HUES6 (cell line): ENCODE data around the gene UBL4A.

Source experiments
- H3K27ac ChIP-seq: 2 replicates; pipeline ENCODE4 v1.7.0; 2013; ENCODE audit warnings: low read depth, mild to moderate bottlenecking, low read length, inconsistent platforms
- H3K27me3 ChIP-seq: 2 replicates; pipeline ENCODE4 v1.6.1; 2013; ENCODE audit warnings: low read length; ENCODE audit not compliant: control insufficient read depth, insufficient read depth
- H3K36me3 ChIP-seq: 2 replicates; pipeline ENCODE4 v1.6.1; 2013; ENCODE audit warnings: low read length; ENCODE audit not compliant: control insufficient read depth, insufficient read depth
- H3K4me1 ChIP-seq: 2 replicates; pipeline ENCODE4 v1.6.1; 2013; ENCODE audit warnings: low read length; ENCODE audit not compliant: control insufficient read depth, insufficient read depth
- H3K4me3 ChIP-seq: 2 replicates; pipeline ENCODE4 v1.5.1; 2013; ENCODE audit warnings: low read depth, low read length
- H3K9ac ChIP-seq: one replicate; pipeline ENCODE4 v1.6.1; 2013; ENCODE audit warnings: mild to moderate bottlenecking, low read length
- H3K9me3 ChIP-seq: 2 replicates; pipeline ENCODE4 v1.6.1; 2013; ENCODE audit warnings: low read depth, low read length; ENCODE audit not compliant: control insufficient read depth, insufficient read depth

UBL4A gene

GRCh38 chrX:154490021-154490413 is 3.6 kb upstream of the UBL4A start:
- H3K36me3 ChIP-seq: peaks cover 18% of the 10 kb centered on the region
- peak overlapping the region; percentile 6; the same call in 1 of the 2 replicates for H3K27ac ChIP-seq
- H3K9me3 ChIP-seq: peaks cover 19% of the 10 kb centered on the region; the same call in 1 of the 2 replicates
- H3K4me1 ChIP-seq: peaks cover 14% of the 10 kb centered on the region; the same call in 1 of the 2 replicates
- H3K9ac ChIP-seq: peak overlapping the region; percentile 69
- peak overlapping the region; percentile 73 for H3K4me3 ChIP-seq
- H3K27me3 ChIP-seq: no peaks in the 10 kb centered on the region

GRCh38 chrX:154489182-154489581 is 2.8 kb upstream of the UBL4A start:
- Histone ChIP-seq H3K4me3 (peak overlapping the region; percentile 73), H3K9ac (no peak overlapping the region)

DNA sequence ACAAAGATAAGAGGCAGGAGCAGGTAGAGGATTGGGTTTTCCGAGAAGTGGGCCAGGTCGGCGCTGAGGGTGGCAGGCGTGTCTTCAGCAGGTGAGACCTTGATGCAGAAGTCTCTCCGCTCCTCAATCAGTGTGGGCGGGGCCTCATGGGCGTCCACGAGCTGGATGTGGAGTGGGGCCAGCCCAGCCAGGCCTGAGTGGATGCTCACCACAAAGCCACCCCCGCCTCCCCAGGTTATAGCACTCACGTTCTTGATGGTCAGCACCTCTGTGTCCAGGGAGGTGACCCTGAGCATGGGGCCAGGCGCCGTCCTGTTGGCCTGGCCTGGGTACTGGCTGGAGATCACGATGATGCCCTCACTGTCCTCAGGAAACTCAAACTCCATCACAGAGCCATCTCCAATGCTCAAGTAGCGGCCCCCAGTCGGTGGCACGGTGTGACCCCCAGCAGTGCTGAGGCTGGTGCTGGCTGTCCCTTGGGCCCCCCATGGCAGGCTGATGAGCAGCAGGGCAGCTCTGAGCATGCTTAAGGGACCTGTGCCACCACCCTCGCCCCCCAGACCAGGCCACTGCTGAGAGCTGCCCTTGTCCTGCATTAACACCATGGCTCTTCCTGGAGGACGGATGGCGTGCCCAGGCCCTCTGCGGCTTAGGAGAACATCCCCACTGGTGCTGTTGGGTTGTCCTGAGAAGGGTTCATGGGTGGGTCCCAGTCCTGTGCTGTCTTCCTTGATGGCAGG is 2.1 kb upstream of the UBL4A start:
- Histone ChIP-seq H3K4me1 (peaks cover 14% of the 10 kb centered on the region; the same call in 1 of the 2 replicates), H3K27me3 (no peaks in the 10 kb centered on the region), H3K9ac (no peak overlapping the region), H3K36me3 (peaks cover 32% of the 10 kb centered on the region), H3K4me3 (no peak overlapping the region), H3K9me3 (peaks cover 19% of the 10 kb centered on the region; the same call in 1 of the 2 replicates), H3K27ac (no peak overlapping the region)

More at GRCh38 chrX:154489182-154489581, 2.8 kb upstream of the UBL4A start:
- H3K36me3 ChIP-seq: peaks cover 26% of the 10 kb centered on the region
- no peak overlapping the region for H3K27ac ChIP-seq
- H3K27me3 ChIP-seq: no peaks in the 10 kb centered on the region
- peaks cover 15% of the 10 kb centered on the region; the same call in 1 of the 2 replicates for H3K9me3 ChIP-seq
- H3K4me1 ChIP-seq: peaks cover 14% of the 10 kb centered on the region; the same call in 1 of the 2 replicates

- Histone ChIP-seq H3K27ac (no peak overlapping the region), H3K9ac (no peak overlapping the region), H3K4me3 (no peak overlapping the region), H3K9me3 (peaks cover 23% of the 10 kb centered on the region; the same call in 1 of the 2 replicates), H3K4me1 (peaks cover 16% of the 10 kb centered on the region; the same call in 1 of the 2 replicates), H3K27me3 (no peaks in the 10 kb centered on the region), H3K36me3 (peaks cover 32% of the 10 kb centered on the region)
Observed at GRCh38 chrX:154487518-154488290, 1.3 kb upstream of the UBL4A start.

- Histone ChIP-seq H3K9me3 (peaks cover 26% of the 10 kb centered on the region; the same call in 1 of the 2 replicates), H3K4me3 (peak overlapping the region; percentile 62), H3K27ac (peak overlapping the region; percentile 67; the same call in 1 of the 2 replicates), H3K27me3 (no peaks in the 10 kb centered on the region), H3K36me3 (peaks cover 32% of the 10 kb centered on the region), H3K9ac (peak overlapping the region; percentile 78), H3K4me1 (peaks cover 21% of the 10 kb centered on the region; the same call in 1 of the 2 replicates)
Observed at GRCh38 chrX:154486052-154486395, 391 bp downstream of the UBL4A start.

GRCh38 chrX:154485150-154486051 is 1.0 kb downstream of the UBL4A start:
- peaks cover 21% of the 10 kb centered on the region; the same call in 1 of the 2 replicates for H3K4me1 ChIP-seq
- H3K9me3 ChIP-seq: peaks cover 26% of the 10 kb centered on the region; the same call in 1 of the 2 replicates
- peak overlapping the region; percentile 62 for H3K4me3 ChIP-seq

DNA sequence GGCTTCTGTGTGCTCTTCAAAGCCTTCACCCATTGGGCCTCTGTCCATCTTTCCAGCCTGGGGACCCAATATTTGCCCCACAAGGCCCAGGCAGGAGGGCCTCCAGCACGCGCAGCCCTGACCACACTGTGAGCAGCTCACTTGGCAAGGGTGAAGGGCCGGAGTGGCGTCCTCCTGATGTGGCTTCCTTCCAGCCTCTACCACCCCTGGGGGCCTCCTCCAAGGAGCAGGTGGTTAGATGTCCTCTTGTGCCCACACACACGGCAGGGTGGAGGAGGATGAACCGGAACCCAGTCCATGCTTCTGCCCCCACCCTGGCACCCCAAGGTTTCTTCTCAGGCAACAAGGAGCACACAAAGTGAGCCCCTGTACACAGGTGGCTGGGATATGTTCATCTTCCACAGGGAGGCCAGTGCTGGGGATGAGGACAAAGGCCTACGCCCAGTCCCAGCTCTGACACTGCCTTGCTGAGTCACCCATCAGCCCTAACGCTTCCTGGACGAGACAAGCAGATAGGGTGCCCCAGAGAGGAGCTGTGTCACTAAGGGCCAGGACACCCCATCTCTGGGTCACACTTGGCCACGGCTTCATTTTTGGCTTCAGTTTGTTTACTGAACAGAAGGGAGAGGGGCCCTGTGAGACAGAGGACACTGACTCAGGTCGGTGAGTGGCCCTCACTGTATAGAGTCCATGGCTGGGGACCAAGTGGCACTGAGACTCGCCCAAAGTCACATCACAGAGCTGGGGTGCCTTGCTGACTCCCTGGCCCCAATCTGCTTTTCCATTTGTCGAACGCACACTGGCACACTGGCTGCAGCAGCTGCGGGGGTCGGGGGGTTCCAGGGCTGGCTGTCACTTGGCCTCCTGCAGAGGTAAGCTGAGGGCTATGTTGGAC is 1.9 kb downstream of the UBL4A start:
- H3K9me3 ChIP-seq: peaks cover 24% of the 10 kb centered on the region; the same call in 1 of the 2 replicates
- H3K27ac ChIP-seq: no peak overlapping the region
- no peak overlapping the region for H3K4me3 ChIP-seq
- peaks cover 32% of the 10 kb centered on the region for H3K36me3 ChIP-seq
- no peaks in the 10 kb centered on the region for H3K27me3 ChIP-seq
- H3K9ac ChIP-seq: no peak overlapping the region
- peaks cover 18% of the 10 kb centered on the region; the same call in 1 of the 2 replicates for H3K4me1 ChIP-seq

More at GRCh38 chrX:154485150-154486051, 1.0 kb downstream of the UBL4A start:
- Histone ChIP-seq H3K9ac (peak overlapping the region; percentile 78), H3K36me3 (peaks cover 32% of the 10 kb centered on the region), H3K27me3 (no peaks in the 10 kb centered on the region), H3K27ac (peak overlapping the region; percentile 67; the same call in 1 of the 2 replicates)

GRCh38 chrX:154483325-154483724 is 3.1 kb downstream of the UBL4A start:
- Histone ChIP-seq H3K9me3 (peaks cover 17% of the 10 kb centered on the region; the same call in 1 of the 2 replicates), H3K9ac (no peak overlapping the region)

GRCh38 chrX:154482786-154483185 is 3.6 kb downstream of the UBL4A start:
- no peak overlapping the region for H3K9ac ChIP-seq
- H3K4me1 ChIP-seq: peaks cover 19% of the 10 kb centered on the region; the same call in 1 of the 2 replicates
- peaks cover 20% of the 10 kb centered on the region for H3K36me3 ChIP-seq
- H3K27ac ChIP-seq: no peak overlapping the region
- H3K4me3 ChIP-seq: no peak overlapping the region
- H3K27me3 ChIP-seq: no peaks in the 10 kb centered on the region
- peaks cover 14% of the 10 kb centered on the region; the same call in 1 of the 2 replicates for H3K9me3 ChIP-seq

More at GRCh38 chrX:154483325-154483724, 3.1 kb downstream of the UBL4A start:
- Histone ChIP-seq H3K36me3 (peaks cover 26% of the 10 kb centered on the region), H3K27ac (no peak overlapping the region), H3K4me3 (no peak overlapping the region), H3K4me1 (peaks cover 19% of the 10 kb centered on the region; the same call in 1 of the 2 replicates), H3K27me3 (no peaks in the 10 kb centered on the region)
